HG03097 (cell line): Measurements from ENCODE around the gene PROB1.
"Not testable (repeated sequence)": the region's sequence is repeated elsewhere in the genome, so short reads cannot be mapped to it uniquely, and the experiment has no call there.

Experiments
- ATAC-seq: cut with Tn5 transposase; IDR thresholded peaks from one replicate; pipeline ENCODE4 v1.9.1; 2021; ENCODE audit not compliant: unreplicated experiment, low FRiP score

The PROB1 gene

DNA sequence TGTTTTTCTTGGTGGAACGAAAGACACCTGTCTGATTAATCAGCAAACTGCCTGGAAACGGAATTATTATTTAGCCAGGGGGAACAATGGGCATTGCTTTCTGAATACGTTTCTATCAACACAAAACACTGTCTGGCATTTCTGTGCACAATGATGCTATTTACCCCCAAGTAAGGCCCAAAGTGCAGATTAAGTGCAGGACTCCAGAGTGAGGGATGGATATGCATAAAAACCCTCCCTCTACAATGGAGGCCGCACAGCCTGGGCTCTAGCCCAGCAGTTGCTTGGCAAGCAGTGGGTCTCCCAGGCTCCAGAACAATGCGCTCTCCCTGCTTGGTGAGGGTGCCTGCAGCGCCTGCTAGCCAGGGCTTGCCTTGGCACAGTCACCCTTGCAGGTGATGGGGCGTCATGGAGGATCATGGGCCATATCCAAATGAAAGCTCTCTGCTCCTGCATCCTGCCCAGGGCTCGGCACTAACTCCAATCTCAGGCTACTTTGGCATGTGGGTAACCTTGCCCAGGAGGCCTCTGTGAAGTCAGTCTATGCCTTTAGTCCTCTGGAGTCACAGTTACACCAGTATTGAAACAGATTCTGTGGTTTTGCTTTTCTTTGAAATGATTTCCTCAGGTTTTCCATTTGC, 20.4 kb upstream of the PROB1 start:
- no peak for ATAC-seq

DNA sequence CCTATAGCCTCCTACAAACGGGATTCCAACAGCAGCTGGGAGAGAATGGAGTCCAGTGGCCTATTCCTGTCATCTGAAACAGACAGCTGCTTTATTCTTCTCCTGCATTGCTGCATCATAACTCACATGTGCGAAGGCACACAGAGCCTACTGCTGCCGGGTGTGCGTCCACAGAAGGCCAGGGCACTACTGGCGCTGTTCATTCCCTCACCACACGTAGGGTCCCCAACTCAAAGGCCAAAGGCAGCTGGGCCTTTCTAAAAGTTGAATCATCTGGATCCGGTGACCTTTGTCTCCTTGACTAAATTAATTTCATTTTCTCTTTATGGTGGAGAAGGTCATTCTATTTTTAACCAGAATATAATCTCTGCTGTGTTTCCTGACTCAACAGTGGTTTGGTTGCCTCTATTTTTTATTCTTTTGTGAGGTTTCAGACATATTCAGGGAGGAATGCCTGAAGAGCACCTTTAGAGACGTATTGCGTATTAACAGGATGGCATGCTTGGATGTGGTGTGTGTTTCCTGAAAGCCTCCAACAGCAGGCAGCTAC, 19.8 kb upstream of the PROB1 start:
- ATAC-seq = no peak

DNA sequence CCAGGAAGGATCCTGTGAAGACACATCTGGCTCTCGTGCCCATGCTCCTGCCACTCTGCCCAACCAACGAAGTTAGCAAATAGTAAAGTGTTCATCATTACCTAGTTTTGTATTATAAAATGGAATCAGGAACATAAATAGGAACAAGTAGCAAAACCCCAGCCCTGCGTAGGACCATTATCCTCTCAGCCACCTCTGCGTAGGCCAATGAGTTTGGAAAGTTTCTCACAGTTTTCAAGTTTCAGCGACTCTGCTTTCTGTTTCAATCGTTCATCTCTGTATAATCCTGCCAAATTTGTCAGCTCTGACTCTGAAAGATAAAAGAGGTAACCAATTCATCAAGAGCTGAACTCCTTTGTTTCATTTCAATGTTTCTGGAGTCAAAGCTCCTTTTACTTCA, 19.1 kb upstream of the PROB1 start:
- ATAC-seq = no peak

DNA sequence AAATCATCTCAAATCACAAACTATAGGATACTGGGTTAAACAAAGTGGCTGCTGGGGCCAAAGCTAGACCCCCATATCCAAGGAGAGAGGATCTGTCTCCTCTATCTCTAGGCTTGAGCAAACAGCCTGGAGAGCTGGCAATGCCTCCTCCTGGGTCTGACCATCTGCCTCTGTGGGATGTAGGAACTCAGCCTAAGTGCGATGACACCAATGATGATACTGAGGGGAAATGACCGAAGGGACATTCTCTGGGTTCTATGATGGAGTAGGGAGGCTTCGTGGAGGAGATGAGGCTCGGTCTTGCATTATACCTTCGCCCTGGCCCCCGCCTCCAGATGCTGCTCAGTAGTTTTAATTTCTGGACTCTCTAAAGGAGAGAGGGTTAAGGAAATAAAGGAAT, 18.2 kb upstream of the PROB1 start:
- ATAC-seq = no peak

DNA sequence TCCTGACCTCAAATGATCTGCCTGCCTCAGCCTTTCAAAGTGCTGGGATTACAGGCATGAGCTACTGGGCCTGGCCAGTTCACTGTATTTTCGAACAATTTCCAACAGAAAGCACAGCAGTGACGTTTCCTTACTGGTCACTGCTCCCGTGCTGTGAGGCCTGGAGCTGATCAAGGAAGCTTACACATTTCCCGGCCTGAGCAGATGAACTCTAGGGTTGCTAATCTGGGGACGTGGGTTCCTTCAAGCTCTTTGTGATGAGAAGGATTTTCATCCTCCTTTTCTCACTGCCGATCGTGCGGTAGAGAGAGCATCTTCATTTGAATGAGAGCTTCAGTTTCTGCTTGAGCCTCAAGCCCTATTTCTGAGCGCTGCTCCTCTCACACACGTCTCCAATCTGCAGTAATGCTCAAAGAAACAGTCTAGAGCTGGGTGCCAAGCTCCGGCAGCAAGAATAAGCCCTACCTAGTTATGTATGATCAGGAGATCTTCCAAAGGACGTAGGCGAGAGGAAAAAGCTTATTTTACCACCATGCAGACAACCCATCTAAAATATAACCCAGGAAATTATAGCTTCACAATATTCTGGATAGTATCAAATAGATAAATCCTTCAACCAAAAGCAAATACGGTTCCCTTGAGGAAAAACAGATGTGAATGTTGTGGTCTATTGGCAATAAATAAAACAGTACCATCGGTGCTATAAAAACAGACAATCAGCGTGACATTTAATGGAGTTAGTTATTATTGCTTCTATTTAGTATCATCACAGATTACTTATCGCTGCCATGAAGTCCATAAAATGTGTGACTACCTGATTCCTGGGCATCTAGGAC, 16.3 kb upstream of the PROB1 start:
- ATAC-seq = no peak

DNA sequence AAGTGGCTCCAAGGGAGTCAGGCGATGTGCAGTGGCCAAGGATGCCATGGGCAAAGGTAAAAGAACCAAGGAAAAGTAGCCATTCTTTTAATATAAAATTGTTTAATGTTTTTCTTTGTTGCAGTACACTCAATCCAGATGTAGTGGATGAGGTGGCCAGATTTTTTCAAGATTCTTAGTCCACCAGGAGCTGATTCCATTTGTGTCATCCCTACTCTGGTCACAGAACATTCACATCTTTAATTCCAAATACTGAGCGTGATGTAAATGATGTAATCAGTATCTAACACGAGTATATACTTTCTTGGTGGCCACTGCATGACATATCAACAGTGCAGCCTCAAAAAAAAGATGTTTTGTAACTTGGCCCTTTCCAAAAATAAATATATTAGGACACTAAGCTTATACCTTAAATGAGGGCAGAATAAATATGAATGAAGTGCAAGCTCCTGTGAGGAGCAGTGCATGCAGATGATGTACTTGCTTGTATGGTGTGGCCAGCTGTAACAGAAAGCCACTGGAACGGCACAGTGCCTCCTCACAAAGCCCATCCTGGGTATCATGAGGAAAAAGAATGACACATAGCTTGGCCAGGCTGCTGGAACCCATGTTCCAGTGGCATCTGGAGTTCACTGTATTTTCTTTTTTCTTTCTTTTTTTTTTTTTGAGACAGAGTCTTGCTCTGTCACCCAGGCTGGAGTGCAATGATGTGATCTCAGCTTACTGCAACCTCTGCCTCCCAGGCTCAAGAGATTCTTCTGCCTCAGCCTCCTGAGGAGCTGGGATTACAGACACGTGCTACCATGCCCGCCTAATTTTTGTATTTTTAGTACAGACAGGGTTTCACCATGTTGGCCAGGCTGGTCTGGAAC, 15.5 kb upstream of the PROB1 start:
- no peak for ATAC-seq

DNA sequence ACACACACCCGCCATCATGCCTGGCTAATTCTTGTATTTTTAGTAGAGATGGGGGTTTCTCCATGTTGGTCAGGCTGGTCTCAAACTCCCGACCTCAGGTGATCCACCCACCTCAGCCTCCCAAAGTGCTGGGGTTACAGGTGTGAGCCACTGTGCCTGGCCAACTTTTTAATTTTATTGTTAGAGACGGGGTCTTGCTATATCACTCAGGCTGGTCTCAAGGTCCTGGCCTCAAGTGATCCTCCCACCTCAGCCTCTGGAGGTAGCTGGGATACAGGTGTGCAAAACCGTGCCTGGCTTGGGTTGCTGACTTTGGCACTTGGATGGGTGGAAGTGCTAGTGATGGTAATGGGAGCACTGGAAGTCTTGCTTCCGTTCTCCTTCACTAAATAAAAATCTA, 14.2 kb upstream of the PROB1 start:
- ATAC-seq = not testable (repeated sequence)

DNA sequence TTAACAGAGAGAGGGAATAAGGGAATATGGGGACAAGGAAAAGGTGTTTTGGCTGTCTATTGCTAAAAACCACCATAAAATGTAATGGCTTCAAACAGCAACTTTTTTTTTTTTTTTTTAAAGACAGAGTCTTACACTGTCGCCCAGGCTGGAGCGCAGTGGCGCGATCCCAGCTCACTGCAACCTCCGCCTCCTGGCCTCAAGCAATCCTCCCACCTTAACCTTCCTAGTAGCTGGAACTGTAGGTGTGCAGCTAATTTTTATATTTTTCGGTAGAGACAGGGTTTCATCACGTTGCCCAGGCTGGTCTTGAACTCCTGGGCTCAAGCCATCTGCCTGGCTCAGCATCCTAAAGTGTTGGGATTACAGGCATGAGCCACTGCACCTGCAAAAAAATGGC, 13.3 kb upstream of the PROB1 start:
- ATAC-seq = no peak

DNA sequence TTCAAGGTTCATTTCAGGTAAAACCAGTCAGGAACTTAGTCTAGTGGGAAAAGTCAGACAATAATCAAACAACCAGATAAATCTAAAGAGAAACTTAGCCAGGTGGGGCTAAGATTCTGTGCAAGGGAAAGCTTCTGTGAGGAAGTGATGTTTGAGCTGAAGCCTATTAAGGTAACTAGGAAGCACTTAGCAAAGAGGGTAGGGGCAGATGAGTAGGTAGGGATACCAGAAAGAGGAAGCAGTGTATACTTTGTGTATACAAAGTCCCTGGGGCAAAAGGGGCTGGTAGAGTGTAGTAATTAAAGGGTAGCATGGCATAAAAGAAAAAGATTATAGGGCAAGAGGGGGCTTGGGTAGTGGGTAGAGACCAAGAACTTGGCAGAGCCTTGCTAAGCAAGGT, 12.6 kb upstream of the PROB1 start:
- no peak for ATAC-seq

DNA sequence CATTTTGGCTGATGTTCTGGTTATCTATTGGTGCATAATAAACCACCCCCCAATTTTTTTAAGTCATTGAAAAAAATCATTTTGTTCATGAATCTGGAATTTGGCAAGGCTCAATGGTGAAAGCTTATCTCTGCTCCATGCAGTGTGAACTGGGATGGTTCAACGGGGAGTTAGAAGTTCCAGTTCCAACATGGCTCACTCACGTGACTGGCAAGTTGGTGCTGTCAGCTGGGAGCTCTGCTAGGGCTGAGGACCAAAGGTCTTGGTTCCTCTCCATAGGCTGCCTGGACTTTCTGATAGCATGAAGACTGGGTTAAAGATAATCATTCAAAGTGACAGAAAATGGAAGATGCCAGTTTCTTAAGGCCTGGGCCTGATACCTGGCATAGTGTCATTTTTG, 12.1 kb upstream of the PROB1 start:
- no peak for ATAC-seq

DNA sequence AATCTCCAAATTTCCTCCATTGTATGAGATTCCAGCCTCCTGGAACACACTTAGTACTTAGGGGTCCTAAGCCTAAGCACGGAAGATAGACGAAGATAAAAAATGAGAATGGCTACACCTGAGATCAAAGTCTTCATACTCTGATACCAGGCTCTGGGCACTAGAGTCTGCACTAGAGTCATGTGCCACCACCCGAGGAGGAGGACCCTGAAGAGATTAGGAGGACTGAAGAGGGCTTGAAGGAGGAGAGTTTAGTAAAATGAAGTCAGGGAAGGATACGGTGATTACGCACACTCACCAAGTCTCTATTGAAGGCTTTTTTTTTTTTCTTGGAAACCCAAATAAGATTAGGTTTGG, 9.6 kb upstream of the PROB1 start:
- no peak for ATAC-seq

DNA sequence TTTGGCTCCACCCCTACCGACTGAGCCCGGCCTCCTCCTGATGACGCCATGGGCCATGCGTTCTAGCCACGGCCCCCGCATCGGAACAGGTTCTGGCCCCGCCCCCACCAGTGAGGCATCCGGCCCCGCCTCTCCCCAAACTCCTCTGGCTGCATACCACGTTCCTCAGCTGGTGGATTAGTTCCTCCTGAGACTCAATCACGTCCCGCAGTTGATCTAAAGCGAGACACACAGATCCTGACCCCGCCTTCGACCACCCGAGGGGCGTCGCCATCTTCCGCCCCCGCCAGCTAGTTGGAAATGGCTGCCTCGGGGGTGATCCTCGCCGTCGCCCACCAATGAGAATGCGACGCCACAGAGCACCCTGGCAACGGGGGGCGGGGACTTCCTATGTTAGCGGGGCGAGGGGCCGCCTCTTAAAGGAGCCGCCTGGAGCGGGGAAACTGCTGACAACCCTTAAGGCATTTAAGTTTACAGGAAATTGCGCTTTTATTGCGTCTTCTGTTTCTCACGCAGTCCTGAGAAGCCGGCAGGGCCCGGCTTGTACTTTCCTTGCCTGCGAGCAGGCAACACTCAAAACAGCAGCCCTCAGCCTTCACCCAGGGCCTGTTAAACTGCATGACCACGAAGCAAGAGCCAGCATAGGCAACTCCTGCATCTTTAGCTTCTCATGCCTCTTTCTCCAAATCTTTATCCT, 9.0 kb upstream of the PROB1 start, which contains the start of gene SPATA24:
Gene SPATA24 (minus strand): TSS at position 303 of the 697 bp plus-strand sequence. CDS start 29 bp downstream, at position 274.
- ATAC-seq = peak; percentile 73

DNA sequence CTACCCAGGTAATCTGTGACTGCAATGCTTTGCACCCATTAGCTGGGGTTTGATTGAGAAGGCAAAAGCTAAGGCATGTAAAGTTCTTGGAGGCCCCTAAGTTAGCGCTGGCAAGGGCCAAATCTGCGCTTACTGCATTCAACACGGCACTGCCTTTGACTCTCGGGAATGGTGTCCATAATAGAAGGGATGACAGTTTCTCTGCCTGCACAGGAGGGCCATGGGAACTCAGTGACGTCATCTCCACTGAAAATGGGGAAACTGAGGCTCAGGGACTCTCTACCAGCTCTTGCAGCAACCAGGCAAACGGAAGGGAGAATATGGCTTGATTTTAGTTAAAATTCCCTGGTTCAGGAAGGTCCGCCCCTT, 8.5 kb upstream of the PROB1 start:
- no peak for ATAC-seq

DNA sequence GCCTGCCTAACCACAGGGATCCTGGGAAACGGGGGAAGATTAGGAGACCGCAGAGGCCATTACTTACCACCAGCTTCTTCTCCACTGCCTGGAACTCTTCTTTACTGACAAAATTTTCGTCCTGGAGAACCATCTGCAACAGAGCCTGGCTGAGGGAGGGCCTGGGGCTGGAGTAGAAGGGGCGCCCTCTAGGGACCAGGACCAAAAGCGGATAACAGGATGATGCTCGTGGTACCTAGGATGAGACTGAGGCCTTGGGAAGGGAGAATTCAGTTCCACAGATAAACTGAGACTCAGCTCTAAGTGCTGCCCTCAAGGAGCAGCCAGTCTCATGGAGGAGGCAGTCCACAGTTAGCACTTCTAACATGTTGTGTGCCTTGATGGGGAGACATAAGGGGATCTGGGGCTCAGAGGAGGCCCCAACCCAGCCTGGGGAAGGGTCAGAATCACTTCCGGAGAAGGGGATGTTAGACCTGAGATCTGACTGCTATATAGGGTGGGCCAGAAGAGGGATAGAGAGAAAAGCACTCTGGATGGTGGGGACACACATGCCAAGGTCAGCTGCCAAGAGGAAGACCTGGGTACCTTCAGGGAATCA, 7.8 kb upstream of the PROB1 start:
- no peak for ATAC-seq

DNA sequence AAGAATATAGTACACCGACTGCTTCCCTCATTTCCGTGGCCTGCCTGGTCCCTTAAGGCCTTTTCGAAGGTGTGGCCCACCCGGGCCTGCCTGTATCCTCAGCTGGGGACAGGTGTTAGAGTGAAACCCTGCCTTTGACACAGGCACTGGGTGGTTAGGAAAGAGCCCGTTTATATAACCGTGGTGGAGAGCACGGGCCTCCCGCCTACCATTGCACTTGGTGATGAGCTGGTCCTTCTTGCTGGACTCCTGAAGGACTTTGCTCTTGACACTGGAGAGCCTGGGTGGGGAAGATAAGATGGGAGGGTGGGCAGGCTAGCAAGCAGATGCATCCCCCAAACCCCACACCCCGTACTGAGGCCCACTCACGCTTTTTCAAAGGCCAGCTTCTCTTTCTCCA, 6.6 kb upstream of the PROB1 start:
- no peak for ATAC-seq

DNA sequence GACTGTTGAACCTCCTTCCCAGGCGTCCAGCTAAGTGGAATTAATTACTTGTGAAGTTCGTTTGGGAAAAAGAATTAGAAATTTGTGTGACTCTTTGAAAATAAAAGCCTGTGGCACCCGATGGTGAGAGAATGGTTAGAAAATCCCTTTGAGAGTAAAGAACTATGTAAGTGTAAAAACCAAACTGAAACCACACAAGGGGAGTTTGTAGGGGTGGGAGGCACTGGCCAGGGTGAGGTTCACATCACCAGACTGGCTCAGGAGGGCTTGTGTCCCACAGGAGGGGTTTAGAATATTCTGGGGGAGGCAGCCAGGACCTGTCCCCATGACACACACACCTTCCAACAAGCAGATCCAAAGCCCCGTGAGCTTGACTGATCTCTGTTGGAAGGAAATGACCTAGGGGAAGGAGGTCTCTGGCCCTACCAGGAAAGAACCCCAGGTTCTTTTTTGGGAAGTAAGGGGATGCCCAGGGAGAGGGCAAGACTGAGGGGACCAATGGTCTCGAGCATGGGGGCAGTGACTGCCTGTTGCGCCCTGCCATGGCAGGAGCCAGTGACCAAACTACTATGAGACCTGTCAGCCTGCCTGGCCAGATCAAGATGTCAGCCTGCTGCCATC, 4.7 kb upstream of the PROB1 start:
- ATAC-seq = no peak

DNA sequence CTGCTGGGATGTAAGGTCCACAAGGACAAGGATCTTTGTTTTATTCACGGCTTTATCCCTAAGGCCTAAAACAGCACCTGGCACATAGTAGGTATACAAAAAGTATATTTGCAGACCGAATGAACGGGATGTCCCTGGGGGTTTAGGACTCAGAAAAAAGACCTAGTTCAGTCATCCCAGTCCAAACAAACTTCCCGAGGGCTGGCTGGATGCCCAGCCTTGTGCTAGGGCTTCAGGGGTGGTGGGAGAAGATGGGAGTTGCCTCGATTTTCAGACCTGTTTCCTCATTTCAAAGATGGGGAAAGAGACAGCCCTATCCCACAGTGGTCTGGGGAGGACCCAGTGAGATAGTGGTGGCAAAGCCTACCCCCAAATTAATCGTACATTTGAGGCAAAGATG, 3.0 kb upstream of the PROB1 start:
- ATAC-seq = no peak

DNA sequence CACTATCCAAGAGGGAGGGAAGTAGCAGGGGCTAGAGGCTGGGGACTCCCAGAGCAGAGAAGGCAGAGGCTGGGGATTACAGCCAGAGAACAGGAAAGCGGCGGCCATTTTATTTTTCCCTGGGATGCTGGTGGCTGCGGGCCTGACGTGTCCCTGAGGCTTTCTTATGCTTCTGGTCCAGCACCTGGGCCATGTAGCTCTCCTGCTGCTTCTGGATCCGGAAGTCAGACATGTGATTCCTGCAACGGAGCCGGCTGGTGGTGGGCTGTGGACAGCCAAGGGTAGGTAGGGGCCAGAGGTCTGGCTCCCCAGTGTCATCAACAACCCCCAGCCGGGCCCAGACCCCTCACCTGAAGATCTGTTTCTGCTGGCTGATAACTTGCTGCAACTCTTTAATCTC, 1.8 kb upstream of the PROB1 start:
- ATAC-seq = no peak

DNA sequence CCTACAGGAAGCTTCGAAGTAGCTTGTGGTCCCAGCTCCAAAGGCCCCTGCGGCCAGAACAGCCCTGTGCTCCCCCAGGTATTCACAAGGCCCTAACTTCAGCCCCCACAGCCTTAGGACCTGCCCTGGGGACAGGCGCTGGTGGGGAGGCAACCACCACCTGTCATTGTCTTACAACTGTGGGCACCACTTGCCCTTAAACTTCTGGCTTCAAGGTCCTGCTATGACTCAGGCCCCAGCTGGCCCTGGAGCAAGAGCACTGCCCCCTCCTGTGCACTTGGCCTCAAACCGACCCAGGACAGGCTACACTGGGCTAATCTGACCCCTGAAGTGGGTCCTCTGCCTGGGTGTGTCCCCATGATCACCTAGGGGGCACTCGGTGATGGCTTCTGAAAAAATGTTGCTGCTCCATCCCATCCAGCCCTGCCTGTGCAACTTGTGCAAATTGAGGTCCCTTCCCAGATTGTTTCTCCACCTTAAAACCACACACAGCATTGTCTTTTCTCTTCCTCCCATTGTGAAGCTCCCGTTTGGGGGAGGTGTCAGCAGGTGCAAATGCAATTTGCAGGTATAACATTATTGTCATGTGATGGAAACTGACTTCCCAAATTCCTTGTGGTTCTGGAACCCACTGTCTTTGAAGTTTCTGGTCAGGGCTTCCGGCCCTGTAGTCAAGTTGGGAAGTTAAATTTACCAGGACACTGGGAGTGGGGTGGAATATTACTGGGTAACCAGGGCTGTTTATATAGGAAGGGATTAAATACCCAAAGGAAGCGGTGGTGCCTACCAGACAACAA, 1.1 kb upstream of the PROB1 start:
- ATAC-seq = no peak
